Measurements from ENCODE around the gene XPO6.

The XPO6 gene

GRCh38 chr16:28064706-28065249 lies 147.0 kb downstream of the XPO6 start:
- Histone ChIP-seq H3K27ac (ENCODE audit: low read length) (no peak overlapping the region), H3K9me3 (ENCODE audit: control insufficient read depth, insufficient read depth, low read length) (no peaks in the 10 kb centered on the region), H3K27me3 (ENCODE audit: control insufficient read depth, insufficient read depth, low read length) (peaks cover 23% of the 10 kb centered on the region), H3K4me1 (ENCODE audit: control insufficient read depth, insufficient read depth, low read length) (no peaks in the 10 kb centered on the region), H3K36me3 (ENCODE audit: control insufficient read depth, insufficient read depth, low read length) (no peaks in the 10 kb centered on the region), H3K4me3 (ENCODE audit: low read length) (no peak overlapping the region)
- DNase-seq (ENCODE audit: low read depth, low spot score): no peak
- no CpG with 5 or more reads among the region's 15 CpGs for WGBS (ENCODE audit: insufficient coverage, insufficient read length)

GRCh38 chr16:28064150-28064549 lies 147.6 kb downstream of the XPO6 start:
- Histone ChIP-seq H3K4me3 (ENCODE audit: low read length) (no peak overlapping the region), H3K36me3 (ENCODE audit: control insufficient read depth, insufficient read depth, low read length) (no peaks in the 10 kb centered on the region), H3K4me1 (ENCODE audit: control insufficient read depth, insufficient read depth, low read length) (no peaks in the 10 kb centered on the region), H3K9me3 (ENCODE audit: control insufficient read depth, insufficient read depth, low read length) (no peaks in the 10 kb centered on the region), H3K27ac (ENCODE audit: low read length) (no peak overlapping the region), H3K27me3 (ENCODE audit: control insufficient read depth, insufficient read depth, low read length) (peaks cover 23% of the 10 kb centered on the region)
- no CpG with 5 or more reads among the region's 3 CpGs for WGBS (ENCODE audit: insufficient coverage, insufficient read length)
- no peak for DNase-seq (ENCODE audit: low read depth, low spot score)

- peak within 1 kb of the TSS; percentile 45; the same call in 1 of the 2 replicates for H3K4me3 ChIP-seq (ENCODE audit: low read length)
Measured at GRCh38 chr16:28063591-28064061, 148.1 kb downstream of the XPO6 start, which contains the start of gene GSG1L. TSS of gene GSG1L (minus strand) at chr16:28063714. CDS start at chr16:28063424, 290 bp downstream.

GRCh38 chr16:28062847-28063521 lies 148.8 kb downstream of the XPO6 start:
- Histone ChIP-seq H3K27ac (ENCODE audit: low read length) (no peak overlapping the region), H3K27me3 (ENCODE audit: control insufficient read depth, insufficient read depth, low read length) (peaks cover 23% of the 10 kb centered on the region), H3K9me3 (ENCODE audit: control insufficient read depth, insufficient read depth, low read length) (no peaks in the 10 kb centered on the region), H3K36me3 (ENCODE audit: control insufficient read depth, insufficient read depth, low read length) (no peaks in the 10 kb centered on the region), H3K4me1 (ENCODE audit: control insufficient read depth, insufficient read depth, low read length) (no peaks in the 10 kb centered on the region), H3K4me3 (ENCODE audit: low read length) (peak overlapping the region; percentile 45; the same call in 1 of the 2 replicates)
- no CpG with 5 or more reads among the region's 99 CpGs for WGBS (ENCODE audit: insufficient coverage, insufficient read length)
- no peak for DNase-seq (ENCODE audit: low read depth, low spot score)

More at GRCh38 chr16:28063591-28064061, 148.1 kb downstream of the XPO6 start, which contains the start of gene GSG1L:
- Histone ChIP-seq H3K4me1 (ENCODE audit: control insufficient read depth, insufficient read depth, low read length) (no peaks in the 10 kb centered on the region), H3K9me3 (ENCODE audit: control insufficient read depth, insufficient read depth, low read length) (no peaks in the 10 kb centered on the region), H3K36me3 (ENCODE audit: control insufficient read depth, insufficient read depth, low read length) (no peaks in the 10 kb centered on the region), H3K27me3 (ENCODE audit: control insufficient read depth, insufficient read depth, low read length) (peaks cover 23% of the 10 kb centered on the region), H3K27ac (ENCODE audit: low read length) (no peak within 1 kb of the TSS)
- WGBS (ENCODE audit: insufficient coverage, insufficient read length): no CpG with 5 or more reads among the region's 54 CpGs
- DNase-seq (ENCODE audit: low read depth, low spot score): no peak

- no CpG with 5 or more reads among the region's 39 CpGs for WGBS (ENCODE audit: insufficient coverage, insufficient read length)
- Histone ChIP-seq H3K27me3 (ENCODE audit: control insufficient read depth, insufficient read depth, low read length) (peaks cover 23% of the 10 kb centered on the region), H3K4me3 (ENCODE audit: low read length) (peak overlapping the region; percentile 45; the same call in 1 of the 2 replicates), H3K9me3 (ENCODE audit: control insufficient read depth, insufficient read depth, low read length) (no peaks in the 10 kb centered on the region), H3K27ac (ENCODE audit: low read length) (no peak overlapping the region), H3K36me3 (ENCODE audit: control insufficient read depth, insufficient read depth, low read length) (no peaks in the 10 kb centered on the region), H3K4me1 (ENCODE audit: control insufficient read depth, insufficient read depth, low read length) (no peaks in the 10 kb centered on the region)
- DNase-seq (ENCODE audit: low read depth, low spot score): no peak
Measured at GRCh38 chr16:28062261-28062846, 149.4 kb downstream of the XPO6 start.

- no peak for DNase-seq (ENCODE audit: low read depth, low spot score)
- Histone ChIP-seq H3K4me1 (ENCODE audit: control insufficient read depth, insufficient read depth, low read length) (no peaks in the 10 kb centered on the region), H3K27me3 (ENCODE audit: control insufficient read depth, insufficient read depth, low read length) (peaks cover 23% of the 10 kb centered on the region), H3K9me3 (ENCODE audit: control insufficient read depth, insufficient read depth, low read length) (no peaks in the 10 kb centered on the region), H3K27ac (ENCODE audit: low read length) (no peak overlapping the region), H3K4me3 (ENCODE audit: low read length) (no peak overlapping the region), H3K36me3 (ENCODE audit: control insufficient read depth, insufficient read depth, low read length) (no peaks in the 10 kb centered on the region)
- no CpG with 5 or more reads among the region's 10 CpGs for WGBS (ENCODE audit: insufficient coverage, insufficient read length)
Measured at GRCh38 chr16:28061352-28062101, 150.2 kb downstream of the XPO6 start.

GRCh38 chr16:28059841-28060575 lies 151.8 kb downstream of the XPO6 start:
- Histone ChIP-seq H3K36me3 (ENCODE audit: control insufficient read depth, insufficient read depth, low read length) (no peaks in the 10 kb centered on the region), H3K4me3 (ENCODE audit: low read length) (no peak overlapping the region), H3K9me3 (ENCODE audit: control insufficient read depth, insufficient read depth, low read length) (no peaks in the 10 kb centered on the region), H3K27ac (ENCODE audit: low read length) (no peak overlapping the region), H3K27me3 (ENCODE audit: control insufficient read depth, insufficient read depth, low read length) (peaks cover 22% of the 10 kb centered on the region), H3K4me1 (ENCODE audit: control insufficient read depth, insufficient read depth, low read length) (no peaks in the 10 kb centered on the region)
- DNase-seq (ENCODE audit: low read depth, low spot score): no peak
- WGBS (ENCODE audit: insufficient coverage, insufficient read length): 100% methylated on average over 1 of the region's 12 CpGs

DNA sequence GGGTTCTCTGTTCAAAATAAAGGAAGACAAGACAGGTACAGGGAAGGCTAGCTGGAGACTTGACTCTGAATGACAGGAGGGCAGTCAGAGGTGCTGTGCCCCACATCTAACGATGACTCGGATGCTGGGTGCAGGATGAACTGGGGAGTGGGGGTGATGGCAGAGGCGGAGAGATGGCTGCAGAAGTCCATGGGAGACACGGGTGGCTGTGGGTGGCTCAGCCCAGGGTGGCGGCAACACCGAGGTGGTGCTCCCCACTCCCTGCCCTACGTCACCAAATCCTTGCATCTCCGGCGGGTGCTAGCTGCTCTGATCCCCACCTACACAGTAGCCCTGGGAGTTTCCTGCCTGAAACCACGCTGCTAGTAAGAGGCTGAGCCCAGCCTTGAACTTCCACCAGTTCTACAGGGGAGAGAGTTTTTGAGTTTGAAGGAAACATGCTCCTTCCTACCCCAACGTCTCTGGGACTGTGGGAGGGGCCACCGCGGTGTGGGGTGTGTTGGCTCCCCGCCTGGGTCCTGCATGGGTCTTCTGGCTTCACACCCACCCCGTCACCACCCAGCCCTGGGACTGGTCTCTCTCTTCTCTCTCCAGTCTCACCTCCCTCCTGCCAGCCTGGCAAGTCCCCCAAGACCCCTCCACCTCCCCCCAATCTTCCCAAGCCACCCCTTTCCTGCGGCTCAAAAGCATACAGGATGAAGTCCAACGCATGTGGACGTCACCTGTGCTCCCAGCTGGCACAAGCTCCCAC lies 152.8 kb downstream of the XPO6 start:
- no peak for DNase-seq (ENCODE audit: low read depth, low spot score)
- no peaks in the 10 kb centered on the region for H3K36me3 ChIP-seq (ENCODE audit: control insufficient read depth, insufficient read depth, low read length)
- H3K27me3 ChIP-seq (ENCODE audit: control insufficient read depth, insufficient read depth, low read length): peaks cover 13% of the 10 kb centered on the region
- no peak overlapping the region for H3K27ac ChIP-seq (ENCODE audit: low read length)
- WGBS (ENCODE audit: insufficient coverage, insufficient read length): no CpG with 5 or more reads among the region's 18 CpGs
- no peak overlapping the region for H3K4me3 ChIP-seq (ENCODE audit: low read length)
- no peaks in the 10 kb centered on the region for H3K9me3 ChIP-seq (ENCODE audit: control insufficient read depth, insufficient read depth, low read length)
- H3K4me1 ChIP-seq (ENCODE audit: control insufficient read depth, insufficient read depth, low read length): no peaks in the 10 kb centered on the region

DNA sequence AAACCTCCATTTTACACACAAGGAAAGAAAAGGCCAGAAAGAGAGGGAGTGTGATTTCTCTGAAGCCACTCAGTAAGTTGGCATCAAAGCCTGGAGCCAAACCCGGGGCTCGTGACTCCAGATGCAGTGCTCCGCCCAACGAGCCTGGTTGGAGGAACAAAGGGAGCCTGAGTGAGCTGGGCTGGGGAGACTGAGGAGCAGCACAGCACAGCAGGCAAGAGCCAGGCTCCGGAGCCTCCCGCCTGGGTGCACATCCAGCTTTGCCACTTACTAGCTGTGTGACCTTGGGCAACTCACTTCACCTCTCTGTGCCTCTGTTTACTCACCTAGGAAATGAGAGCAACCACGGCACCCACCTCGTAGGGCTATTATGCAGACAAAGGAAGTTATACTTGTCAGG lies 153.8 kb downstream of the XPO6 start:
- Histone ChIP-seq H3K9me3 (ENCODE audit: control insufficient read depth, insufficient read depth, low read length) (no peaks in the 10 kb centered on the region), H3K27me3 (ENCODE audit: control insufficient read depth, insufficient read depth, low read length) (peaks cover 9% of the 10 kb centered on the region), H3K27ac (ENCODE audit: low read length) (no peak overlapping the region), H3K4me3 (ENCODE audit: low read length) (no peak overlapping the region), H3K4me1 (ENCODE audit: control insufficient read depth, insufficient read depth, low read length) (no peaks in the 10 kb centered on the region), H3K36me3 (ENCODE audit: control insufficient read depth, insufficient read depth, low read length) (no peaks in the 10 kb centered on the region)
- no peak for DNase-seq (ENCODE audit: low read depth, low spot score)
- no CpG with 5 or more reads among the region's 8 CpGs for WGBS (ENCODE audit: insufficient coverage, insufficient read length)

Data from iPS DF 6.9 (cell line).